GM18870 (cell line): ENCODE data around the gene MCAT.

Experiments used
- ATAC-seq: cut with Tn5 transposase; IDR thresholded peaks from one replicate; pipeline ENCODE4 v1.9.1; 2021; ENCODE audit warnings: moderate library complexity; ENCODE audit not compliant: unreplicated experiment

The MCAT gene

DNA sequence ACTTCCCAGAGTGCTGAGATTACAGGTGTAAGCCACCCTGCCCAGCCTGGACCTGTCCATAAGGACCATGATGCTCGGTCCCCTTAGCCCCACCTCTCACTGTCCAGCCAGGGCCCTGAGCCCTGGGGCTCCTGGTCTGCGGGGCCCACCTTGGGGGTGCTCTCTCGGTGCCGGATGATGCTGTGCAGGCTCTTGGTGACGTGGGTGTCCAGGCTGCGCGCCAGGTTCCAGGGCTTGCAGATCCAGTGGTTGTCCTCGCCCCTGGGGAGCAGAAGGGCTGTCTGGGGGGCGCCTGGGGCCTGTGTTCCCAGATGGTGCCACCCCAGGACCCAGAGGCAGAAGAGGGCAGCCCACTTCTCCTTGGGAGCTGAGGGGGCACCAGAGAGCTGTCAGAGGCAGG lies 30.4 kb upstream of the MCAT start:
- ATAC-seq: no peak

DNA sequence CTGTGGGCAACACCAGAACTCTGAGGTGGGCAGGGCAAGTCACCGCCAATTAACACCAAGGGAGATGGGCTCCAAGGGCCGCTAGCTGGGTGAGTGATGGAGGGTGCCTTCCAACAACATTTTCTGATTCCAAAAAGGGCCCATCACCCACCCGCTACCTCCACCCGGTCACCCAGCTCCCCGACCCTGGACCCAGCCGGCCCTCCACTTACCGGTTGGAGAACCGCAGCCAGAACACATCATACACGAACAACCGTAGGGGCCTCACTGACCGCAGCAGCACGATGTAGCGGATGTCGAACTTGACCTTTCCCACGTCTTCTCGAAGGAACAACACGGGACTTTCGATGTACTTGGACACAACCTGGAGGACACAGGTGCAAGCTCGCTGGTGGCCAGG lies 29.0 kb upstream of the MCAT start:
- no peak for ATAC-seq

DNA sequence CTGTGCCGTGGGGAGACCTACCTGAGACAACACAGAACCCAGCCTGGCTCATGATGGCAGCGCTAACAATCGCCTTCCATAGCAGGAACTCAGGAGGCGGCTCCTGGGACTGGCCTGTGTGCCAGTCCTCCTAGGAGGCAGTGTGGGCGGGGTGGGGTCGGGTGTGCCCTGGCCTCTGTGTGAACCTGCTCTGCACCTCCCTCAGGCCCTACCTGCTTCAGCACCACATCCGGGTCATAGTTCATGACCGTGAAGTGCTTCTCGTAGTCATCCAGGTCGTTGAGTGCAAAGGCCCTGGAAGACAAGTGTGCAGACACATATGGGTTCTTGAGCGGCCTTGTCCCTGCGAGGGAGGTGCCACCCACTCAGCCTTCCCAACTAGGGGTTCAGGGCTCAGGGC lies 28.4 kb upstream of the MCAT start:
- no peak for ATAC-seq

DNA sequence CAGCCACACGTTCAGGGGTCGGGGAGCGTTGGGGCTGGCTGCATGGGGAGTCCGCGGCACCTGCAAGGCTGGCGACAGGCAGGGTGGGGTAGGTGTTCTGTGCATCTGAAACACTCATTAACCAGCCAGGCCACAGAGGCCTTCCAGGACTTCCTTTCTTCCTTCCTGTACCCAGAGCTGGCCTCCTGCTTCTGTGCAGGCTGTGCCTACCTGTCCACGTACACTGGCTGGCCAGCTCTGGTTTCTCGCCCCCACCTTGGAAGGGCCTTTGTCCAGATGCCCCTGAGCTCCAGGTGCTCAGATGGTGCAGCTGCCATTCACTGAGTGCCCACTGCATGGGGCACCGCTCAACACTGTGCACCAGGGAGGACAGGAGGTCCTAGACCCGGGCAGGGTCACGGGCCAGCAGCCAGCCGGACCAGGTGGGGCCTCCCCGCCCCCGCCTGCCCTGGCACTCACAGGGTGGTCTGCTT lies 27.9 kb upstream of the MCAT start:
- no peak for ATAC-seq

DNA sequence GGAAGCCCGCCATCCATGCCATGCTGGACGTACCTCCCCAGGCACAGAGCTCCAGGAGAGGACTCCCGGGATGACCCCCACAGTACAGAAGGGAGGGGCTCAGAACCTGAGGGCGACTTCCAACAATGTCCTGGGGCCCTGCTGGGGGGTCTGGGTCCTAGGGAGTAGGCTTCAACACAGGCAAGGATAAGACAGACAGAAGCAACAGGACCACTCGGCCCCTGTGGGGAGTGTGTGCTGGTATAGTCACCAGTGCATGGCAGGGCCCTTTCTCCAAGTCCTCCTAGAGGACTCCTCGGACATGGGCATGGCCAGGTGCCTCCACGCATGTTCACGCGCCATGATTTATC lies 26.9 kb upstream of the MCAT start:
- ATAC-seq: no peak

DNA sequence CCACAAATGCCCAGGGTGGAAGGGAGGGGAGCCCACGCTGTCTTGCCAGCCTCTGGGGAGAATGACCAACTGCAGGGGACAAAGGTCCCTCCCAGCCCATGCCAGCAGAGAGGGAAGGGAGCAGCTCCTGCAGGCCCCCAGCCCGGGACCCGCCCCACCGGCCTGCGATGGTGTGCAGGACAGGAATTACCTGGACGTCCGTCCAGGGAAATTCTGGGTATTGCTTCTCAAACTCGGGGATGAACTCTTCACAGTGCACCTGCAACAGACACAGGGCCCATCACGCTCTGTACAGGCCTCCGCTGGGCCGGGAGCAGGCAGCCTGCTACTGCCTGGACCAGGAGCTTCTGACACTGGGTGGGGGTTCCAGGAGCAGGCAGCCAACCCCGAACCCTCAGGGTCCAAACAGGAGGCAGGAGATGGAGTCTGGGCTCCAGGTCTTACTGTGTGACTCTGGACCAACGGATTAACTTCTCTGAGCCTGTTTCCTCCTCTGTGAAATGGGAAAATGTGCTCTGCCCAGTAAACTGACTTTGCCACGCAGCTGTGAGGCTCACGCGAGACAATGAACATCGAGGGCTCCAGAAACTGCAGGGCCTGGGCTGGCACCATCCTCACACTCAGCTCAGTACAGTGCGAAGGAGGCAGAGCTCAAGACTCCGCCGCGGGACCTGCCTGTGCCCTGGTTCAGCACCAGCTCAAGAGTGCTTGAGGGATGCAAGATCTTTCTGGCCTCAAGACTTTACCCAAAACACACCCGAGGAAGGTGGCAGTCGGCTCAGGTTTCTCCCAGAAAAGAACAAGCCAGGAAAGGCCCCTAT lies 26.3 kb upstream of the MCAT start:
- no peak for ATAC-seq

GRCh38 chr22:43168471-43169309 lies 25.5 kb upstream of the MCAT start:
- ATAC-seq: no peak

GRCh38 chr22:43167001-43167589 lies 23.9 kb upstream of the MCAT start:
- ATAC-seq: no peak

DNA sequence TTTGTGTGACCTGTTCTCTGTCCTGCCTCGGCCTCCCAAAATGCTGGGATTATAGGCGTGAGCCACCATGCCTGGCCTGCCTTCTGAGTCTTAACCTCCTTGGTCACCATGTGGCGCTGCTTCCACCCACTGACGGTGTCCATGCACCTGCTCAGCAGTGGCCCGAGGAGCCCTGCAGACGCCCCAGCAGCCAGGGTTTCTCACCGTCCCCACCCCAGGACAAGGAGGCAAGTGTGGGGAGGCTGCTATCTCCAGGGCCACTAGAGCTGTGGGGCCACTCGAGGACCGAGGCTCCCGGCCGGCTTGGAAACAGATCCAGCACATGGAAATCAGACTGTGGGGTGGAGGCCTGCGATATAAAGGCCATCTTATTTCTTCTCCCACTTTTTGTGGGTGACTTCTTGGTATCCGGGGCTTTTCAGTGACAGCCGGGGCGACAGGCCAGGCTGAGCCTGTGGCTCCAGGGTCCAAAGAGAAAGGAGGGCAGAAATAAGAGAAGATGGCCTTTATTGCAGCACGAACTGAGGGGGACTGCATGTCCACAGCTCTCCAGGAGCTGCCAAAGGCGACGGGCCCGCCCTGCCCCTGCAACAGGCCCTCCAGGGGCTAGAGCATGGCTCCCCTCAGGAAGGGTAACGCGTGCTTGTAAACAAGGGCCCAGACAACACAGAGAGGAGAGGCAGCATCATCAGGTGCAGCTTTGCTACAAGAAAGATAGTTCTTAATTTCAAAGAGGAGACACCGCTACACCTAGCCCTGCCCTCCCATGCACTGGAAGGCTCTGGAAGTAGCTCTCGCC lies 23.1 kb upstream of the MCAT start:
- ATAC-seq: no peak

DNA sequence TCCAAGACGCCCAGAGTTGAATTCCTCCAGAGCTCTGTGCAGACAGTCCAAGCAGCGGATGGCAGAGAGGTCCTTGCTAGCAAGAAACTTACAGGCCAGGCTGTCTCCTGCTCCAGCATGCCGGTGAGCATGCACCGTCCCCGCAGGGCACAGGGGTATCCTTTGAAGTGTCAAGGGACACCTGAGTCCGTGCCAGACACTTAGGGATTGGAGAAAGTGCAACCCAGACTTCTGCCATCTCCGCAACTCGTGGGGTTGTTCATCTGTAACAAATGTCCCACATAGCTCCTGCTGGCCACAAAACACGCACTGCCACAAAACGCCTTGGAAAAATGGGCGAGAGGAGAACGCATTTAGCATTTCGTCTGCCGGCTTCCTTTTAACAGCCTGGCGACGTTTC lies 21.4 kb upstream of the MCAT start:
- ATAC-seq: no peak

DNA sequence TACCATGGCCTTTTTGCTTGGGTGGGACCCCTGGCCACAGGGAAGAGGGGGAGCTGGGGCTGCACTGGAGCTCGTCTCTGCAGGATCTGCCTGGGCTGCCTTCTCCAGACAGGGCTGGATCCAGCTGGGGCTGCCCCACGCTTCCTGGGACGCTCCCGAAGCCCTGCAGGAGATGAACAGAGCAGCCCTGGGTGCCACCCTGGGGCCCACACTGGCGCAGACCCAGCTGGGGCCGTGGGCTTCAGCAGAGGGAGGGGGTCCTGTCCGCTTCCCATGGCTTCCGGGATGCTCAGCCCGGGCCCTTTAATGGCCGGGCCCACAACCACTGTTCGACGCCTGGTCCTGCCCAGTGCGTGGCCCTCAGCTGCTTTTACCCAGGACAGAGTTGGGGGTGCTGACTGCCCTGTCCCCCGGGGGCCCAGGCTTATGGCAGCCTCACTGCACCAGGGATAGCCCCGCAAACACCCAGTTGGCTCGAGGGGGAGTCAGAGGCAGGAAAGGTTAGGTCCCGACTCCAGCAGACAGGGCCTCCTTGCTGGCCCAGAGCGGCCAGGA lies 20.1 kb upstream of the MCAT start:
- ATAC-seq: no peak

- ATAC-seq: no peak
Observed at GRCh38 chr22:43162412-43163150, 19.4 kb upstream of the MCAT start.

- no peak for ATAC-seq
Observed at GRCh38 chr22:43160497-43161126, 17.4 kb upstream of the MCAT start.

- ATAC-seq: no peak
Observed at GRCh38 chr22:43159484-43160178, 16.4 kb upstream of the MCAT start.

DNA sequence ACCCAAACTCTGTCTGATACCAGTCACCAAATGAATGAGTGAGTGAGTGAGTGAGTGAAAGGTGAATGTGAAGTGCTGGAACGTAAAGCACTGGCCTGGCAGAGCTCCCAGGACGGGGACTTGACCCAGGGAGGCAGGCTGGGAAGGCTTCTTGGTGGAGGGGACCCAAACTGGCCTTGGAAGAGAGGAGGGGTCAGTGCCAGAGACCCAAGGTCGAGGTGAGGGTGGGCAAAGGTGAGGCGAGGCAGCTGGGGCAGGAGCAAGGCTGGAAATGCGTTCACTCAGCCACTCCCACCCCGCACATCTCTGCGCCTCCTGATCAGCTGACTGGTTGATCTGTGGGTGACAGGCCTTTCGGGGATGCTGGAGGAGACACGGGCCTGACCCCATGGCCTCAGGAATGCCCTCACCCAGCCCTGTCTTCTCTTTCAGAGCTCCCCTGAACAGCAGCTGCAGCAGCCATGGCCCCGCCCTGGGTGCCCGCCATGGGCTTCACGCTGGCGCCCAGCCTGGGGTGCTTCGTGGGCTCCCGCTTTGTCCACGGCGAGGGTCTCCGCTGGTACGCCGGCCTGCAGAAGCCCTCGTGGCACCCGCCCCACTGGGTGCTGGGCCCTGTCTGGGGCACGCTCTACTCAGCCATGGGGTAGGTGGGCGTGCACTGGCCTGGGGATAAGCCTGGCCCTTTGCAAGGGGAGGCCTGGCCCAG lies 15.7 kb upstream of the MCAT start:
- ATAC-seq: no peak

GRCh38 chr22:43157874-43158546 lies 14.8 kb upstream of the MCAT start:
- ATAC-seq: no peak

- no peak for ATAC-seq
Observed at GRCh38 chr22:43156413-43156812, 13.2 kb upstream of the MCAT start.

DNA sequence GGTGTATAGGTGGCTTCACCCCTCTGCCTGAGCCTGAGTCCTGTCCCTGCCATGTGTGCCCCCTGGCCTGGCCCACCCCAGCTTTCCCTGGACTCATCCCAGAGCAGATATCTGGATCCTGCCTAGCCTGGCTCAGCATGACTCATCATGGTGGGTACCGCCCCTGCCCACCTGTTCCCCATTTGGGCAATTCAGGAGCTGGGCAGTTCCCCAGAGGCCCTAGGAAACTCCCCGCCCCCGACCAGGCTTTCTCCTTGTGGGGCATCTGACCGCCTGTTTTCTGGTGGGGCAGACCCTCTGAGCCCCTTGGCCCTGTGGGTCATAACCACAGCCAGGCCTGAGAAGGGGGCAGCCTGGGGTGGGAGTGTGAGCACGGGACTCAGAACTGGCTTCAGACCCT lies 12.6 kb upstream of the MCAT start:
- no peak for ATAC-seq
